GM19193 (cell line): ENCODE results near the gene OTOR.

Experiments used
- POLR2A ChIP-seq: IDR thresholded peaks from 4 replicates; pipeline ENCODE4 v1.6.1; 2011; ENCODE audit not compliant: insufficient read depth, insufficient read length; ENCODE audit errors: extremely low read depth

The OTOR gene, protein sequence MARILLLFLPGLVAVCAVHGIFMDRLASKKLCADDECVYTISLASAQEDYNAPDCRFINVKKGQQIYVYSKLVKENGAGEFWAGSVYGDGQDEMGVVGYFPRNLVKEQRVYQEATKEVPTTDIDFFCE

DNA sequence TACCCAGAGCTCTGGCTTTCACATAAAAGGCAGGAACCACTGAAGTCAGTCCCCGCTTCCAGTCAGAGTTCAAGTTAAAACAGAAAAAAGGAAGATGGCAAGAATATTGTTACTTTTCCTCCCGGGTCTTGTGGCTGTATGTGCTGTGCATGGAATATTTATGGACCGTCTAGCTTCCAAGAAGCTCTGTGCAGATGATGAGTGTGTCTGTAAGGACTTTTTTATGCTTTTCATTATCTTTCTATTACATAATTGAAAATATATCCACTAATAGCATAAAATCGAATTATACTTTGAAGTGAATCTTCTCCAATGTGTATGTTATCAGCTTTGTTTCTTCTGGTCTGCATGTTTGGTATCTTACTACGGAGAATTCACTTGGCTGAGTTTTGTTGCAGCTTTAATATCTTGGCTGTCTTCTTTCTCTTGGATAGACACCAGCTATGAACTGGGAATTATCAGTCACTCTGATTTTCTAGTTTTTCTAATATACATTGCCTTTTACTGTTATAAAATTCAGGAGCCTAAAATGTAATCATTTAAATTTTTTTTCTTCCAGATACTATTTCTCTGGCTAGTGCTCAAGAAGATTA lies at the start of gene OTOR:
Gene OTOR, plus strand, starts transcription at position 51 of the 593 bp plus-strand sequence. Its CDS starts 44 bp downstream, at position 95.
- TF ChIP-seq POLR2A: no peak

DNA sequence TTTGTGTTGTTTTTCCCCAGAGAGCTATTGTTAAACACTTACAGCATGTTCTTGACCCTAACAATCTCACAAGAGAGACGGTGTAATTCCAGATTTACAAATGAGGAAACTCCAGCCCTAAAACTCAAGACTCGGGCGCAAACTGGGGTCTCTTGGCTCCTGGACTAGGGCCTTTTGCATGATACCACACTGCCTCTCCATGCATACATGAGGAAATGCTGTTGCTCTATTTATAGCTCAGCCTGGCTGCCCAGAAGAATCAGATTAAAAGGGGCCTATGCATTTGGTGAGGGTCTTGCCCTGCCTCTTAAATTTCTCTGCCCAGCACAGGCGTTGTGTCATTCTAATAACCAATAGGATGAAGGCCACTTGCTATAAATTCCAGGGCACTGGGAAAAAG lies 48.9 kb upstream of the OTOR start:
- no peak for TF ChIP-seq POLR2A

DNA sequence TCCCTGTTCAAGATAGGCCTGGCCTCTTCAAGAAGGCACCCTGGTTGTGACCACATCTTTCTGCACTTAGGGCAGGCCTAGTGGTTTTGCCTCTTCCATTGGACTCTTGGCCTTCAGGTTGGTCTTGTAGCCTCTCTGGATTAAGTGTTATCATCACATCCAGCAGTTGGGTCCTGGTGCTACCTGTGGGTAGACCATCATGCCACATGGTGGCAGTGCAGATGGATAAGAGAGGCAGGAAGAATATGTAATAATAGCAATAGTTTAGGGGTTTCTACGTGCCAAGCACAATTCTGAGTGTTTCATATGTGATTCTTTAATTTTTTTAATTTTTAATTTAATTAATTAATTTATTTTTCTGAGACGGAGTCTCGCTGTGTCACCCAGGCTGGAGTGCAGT lies 46.9 kb upstream of the OTOR start:
- TF ChIP-seq POLR2A: no peak

DNA sequence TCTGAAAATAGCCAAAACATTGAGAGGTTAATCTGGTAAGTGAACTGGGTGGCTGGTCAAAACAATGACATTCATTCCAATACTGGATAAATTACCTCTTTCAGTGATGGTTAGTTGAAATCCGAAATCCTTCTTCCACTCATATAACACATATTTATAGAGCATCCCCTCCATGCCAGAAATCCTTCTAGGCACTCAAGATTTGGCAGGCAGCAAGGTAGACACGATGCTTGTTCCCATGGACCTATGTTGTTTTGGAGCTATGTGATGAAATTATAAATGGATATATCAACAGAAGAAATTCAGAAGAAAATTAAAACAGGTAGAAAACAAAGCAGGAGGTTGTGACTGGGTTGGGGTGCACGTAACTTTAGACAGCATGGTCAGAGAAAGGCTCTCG lies 44.6 kb upstream of the OTOR start:
- no peak for TF ChIP-seq POLR2A

DNA sequence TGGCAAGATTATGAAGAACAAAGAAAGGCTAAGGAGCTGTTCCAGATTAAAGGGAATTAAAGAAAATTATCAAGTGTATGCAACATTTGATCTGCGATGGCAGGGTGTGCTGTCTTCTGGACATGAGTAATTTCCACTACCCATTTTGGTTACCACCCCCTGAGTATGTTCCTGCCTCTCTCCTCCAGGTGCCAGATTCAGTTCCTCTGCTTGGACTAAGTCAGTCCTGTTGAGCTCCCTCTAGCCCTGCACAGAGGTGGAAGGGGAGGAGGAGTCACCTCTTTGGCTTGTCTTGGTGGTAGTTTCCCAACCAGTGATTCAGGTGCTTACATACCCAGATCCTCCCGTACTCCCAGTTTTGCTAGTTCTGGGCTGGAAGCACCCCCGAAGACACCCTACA lies 40.5 kb upstream of the OTOR start:
- TF ChIP-seq POLR2A: no peak

DNA sequence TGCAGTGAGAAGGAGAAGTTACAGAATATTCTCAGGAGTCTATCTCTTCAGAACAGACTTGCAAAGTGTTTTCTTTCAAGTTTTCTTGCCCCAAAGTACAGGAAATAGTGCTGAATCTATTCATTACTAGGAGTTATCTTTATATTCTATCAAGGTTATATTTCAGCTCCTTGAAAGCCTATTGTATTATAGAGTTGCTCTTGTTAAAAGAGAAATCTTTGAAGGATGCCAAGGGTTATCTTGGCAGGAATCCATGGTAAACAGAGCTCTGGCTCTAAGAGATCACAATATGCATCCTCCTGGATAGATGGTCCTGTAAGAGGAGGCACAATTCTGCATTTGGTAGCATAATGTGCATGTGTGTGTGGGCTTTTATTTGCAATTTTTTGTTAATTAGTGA lies 39.6 kb upstream of the OTOR start:
- no peak for TF ChIP-seq POLR2A

DNA sequence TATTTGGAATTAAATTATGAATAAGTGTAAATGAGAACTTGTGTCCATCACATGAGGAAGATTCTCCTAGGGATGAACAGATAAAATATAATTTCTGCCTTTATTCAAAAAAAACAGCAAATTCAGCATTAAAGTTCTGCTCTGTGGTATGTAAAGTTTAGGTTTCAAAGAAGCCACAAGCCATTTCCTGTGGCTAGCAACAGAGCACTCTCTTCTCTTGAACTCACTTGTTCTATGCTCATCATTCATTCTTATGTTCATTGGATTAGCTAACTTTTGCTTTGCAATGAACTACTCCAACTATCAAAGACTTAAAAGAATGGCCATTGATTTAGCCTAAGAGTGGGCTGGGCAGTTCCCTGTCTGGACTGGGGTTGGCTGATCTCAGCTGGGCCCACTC lies 39.1 kb upstream of the OTOR start:
- no peak for TF ChIP-seq POLR2A

DNA sequence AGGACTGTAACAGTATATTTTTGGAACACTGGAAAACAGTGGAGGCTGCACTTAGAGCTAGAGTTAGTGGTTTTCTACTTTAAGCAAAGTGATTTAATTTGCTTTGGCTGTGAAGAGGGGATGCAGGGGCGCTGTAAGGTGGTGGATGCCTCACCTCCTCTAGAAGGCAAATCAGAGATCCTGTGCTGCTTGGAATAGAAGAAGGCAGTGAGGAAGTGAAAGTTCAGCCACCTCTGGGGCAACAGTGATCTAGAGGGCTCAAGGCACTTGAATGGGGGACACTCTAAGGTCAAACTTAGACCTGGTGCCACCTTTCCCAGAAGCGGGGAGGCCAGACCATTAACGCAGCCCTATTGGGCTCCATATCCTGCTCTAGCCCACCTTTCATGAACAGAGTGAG lies 37.4 kb upstream of the OTOR start:
- no peak for TF ChIP-seq POLR2A

DNA sequence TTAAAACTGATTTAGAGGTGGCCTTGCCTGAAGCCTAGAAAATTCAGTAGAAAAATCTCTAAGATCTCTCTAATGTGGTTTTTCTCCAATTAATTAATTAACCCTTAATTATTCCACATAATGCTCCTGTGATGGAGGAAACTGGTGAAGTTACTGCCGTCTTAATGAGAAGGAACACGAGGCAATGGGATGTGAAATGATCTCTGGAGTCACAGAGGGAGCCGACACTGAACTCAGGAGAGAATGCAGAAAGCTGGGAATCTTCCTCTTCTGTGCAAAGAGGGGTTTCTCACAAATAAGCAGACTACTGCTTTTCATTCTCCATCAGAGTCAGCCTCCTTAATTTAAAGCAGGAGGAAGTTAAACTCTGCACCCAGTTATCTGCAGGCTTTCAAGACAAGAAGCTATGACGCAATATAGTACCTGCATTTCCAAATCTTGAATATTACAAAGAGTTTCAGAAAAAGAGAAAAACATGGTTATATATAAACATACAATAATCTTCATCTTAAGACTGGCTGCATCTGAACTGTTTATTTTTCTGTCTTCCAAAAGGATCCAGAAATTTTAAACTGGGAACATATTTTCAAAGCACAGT lies 36.4 kb upstream of the OTOR start:
- TF ChIP-seq POLR2A: no peak

DNA sequence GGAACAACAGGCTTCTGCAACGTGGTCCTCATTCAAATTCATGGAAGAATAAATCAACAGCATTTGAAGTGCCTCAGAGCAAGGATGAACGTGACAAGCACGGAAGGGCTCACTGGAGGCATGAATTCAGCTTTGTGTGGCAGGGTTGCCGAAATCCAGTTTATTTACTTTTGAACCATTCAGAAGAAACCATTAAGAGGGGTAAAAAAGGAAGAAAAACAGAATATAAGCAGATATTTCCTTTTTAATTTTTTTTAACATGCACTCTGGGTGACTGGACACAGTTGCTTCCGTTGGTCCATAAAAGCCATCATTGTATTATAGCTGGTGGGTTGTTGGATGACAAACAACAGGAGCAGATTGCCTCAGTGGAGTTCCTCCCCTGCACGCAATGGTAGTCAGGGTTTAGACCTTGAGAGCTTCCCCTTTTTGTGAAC lies 35.6 kb upstream of the OTOR start:
- TF ChIP-seq POLR2A: no peak

DNA sequence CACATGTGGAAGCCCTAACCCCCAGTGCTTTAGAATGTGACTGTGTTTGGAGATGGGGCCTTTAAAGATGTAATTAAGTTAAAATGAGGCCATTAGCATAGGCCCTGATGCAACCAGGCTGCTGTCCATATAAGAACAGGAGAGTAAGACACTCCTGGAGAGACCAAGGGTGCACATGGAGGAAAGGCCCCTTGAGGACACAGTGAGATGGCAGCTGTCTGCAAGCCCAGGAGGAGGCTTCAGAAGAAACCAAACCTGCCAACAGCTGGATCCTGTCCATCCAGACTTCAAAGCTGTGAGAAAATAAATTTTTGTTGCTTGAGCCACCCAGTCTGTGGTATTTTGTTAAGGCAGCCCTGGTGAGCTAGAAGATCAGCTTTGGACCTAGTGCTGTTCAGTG lies 35.1 kb upstream of the OTOR start:
- no peak for TF ChIP-seq POLR2A

DNA sequence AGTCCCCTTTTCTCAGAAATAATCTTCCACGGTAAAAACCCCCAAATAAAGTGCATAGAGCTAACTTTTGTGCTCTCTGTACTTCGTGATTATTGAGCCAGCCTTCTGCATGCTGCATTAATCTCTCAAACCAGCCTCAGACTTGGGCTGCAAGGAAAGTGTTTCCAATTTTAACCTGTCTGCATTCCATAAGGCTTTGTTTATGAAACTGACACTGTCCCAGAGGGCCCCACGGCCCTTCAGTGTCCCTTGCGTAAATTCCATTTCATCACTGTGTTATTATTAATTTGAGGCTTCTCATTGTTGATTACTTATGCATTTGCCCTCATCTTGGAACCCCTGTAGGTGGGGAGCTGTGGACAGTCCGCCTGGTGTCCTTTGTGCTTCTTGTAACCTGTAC lies 33.9 kb upstream of the OTOR start:
- TF ChIP-seq POLR2A: no peak

DNA sequence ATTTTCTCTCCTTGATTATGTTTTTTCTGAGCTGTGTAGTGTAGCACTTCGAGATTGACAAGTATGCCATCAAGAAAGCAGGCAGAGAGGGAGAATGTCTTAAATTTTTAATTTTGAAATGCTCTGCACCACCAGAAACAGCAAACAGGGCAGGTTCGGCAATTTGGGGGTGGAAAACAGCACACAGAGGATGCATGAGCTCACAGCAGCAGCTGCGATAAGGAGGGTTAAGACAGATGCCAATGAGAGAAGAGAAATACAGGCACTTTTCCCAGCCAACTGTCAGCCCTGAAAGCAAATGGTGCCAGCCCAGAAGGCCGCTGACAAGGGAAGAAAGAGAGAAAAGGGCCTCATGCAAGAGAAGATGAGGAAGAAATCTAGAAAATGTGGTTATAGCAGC lies 33.4 kb upstream of the OTOR start:
- no peak for TF ChIP-seq POLR2A

DNA sequence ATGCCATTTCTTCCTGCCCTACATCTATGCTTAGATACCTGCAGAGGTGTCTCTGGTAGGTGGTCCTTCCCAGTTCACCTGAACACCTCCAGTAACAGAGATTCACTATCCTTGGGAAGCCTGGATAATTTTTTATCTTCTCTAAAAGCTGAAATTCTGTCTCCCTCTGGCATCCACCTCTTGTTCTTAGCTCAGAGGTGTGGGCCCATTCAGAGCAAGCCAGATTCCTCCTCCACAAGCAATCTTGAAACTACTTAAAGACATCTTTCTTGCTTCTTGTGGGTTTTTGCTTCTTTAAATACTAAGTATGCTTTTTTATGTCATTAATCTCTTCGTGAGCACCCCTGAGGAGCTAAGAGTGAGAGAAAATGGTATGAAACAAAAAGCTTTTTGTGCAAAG lies 28.7 kb upstream of the OTOR start:
- TF ChIP-seq POLR2A: no peak

DNA sequence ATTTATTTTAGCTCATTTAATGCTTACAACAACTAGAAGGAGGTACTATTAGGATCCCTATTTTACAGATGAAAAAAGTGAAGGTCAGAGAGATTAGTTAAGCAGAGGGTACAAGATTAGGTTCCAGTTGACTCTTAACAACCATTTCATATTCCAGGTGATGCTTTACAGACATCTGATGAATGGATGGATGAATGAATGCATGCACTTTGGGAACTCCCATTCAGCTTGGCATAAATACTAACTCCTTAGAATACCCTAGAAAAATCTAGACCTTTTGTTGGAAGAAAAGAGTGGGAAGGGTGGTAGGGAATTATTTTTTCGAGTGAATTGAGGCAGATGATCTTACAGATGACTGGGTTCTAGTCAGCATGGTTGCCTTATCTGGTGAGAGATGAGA lies 19.1 kb upstream of the OTOR start:
- no peak for TF ChIP-seq POLR2A

DNA sequence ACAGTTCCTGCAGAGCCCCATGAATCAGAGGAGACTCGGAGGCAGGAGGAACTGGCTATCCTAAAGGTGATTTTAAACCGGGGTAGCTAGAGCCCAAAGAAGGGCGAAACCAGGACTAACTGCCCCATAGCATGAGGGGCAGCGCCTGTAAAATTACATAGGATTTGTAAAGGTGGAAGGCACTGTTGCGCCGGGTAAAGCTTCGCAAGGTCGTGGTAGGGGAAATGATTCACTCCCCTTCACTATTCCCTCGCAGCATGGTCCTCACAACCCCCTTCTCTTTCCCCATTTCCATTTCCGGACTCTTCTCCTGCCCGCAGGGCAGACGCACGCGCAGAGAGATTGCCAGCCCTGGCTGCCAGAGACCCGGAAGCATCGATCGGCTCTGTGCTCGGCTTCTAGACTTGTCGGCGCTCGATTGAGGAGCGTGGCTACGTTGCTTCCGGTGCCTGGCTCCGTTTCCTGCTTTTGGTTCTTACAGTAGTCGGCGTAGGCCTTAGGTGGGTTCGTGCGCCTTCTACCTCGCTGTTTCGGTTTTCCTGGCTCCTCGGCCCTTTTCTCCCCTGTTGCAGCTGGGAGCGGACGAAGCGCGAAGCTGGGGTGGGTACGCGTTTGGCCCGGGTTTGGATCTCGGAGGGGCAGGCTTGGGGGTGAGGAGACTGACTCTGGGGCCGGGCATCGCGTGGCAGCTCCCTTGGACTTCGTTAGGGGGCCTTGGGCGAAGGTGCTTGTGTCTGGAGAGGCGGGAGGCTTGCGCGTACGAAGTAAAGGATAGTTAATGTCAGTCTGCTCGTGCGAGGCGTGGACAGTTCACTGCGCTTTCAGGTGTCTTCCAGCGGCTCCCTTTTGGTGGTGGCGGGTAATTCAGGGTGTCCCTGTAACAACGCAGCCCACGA lies 18.3 kb upstream of the OTOR start, which contains the start of gene SNRPB2:
Gene SNRPB2, plus strand, starts transcription at position 462 of the 896 bp plus-strand sequence. CDS start 1,677 bp downstream, outside the sequence.
- TF ChIP-seq POLR2A: peak; percentile 94

DNA sequence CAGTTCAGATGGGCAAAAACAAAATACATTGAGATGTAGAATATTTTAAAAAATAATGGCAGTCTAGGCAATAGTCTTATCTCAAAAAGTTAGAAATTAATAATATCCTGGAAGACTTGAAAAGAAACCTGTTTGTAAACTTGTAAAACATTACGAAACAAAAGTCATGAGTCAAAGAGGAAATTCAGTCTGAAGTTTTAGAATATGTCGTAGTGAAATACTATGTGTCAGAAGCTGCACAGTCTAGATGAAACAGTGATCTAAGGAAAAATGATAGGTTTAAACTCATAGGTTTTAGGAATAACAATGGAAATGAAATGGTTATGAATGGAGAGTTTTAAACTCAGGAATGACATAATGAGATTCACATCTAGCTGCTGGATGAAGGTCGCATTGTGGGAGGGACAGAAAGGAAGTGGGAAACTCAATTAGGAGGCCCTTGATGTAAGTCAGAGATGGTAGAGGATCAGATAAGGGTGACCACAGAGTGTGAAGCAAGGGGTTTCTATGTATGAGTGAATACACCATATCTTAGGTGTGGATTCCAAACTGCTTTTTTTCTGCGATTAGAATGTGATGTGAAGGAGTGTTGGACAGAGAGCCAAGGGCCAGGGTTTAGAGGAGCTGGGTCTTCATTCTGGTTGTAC lies 15.5 kb upstream of the OTOR start:
- TF ChIP-seq POLR2A: no peak
